ENCODE data around the gene CHCHD10.

The CHCHD10 gene

DNA sequence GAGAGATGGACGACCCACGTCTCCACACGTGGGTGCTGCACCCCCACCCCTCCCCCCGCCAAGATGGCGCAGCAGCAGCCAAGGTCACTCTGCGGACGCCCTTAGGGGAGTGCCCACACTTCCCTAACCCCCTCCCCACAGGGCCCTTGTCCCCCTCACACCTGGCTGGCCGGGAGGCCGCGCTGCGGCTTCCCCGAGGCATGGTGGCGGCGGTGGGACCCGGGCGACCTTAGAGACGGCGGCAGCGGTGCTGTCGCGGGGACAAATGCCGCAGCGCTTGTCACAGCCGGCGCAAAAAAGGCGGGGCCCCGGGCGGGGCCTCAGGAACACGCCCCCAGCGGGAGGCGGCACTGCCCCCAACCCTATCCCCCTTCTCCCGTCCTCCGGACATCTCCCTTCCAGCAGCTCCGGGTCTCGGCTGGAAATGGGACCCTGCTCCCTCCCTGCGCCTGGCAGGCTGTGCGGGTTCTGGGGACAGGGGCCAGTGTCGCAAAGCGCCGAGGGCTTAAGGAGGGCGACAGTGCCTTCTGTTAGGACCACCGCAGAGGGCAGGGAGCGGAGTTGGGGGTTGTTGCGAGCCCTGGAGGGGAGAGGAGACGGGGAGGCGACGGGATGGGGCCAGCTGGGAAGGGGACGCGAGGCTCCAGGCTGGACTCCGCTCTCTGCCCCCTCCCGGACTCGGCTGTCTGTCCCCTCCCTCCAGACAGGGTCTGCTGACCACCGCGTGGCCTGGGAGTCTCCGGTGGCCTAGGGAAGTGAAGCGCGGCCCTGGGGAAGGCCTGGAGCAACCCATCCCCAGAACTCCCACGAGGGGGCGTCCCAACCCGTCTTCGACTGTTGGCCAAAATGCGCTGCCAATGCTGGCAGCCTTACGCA lies at the start of gene CHCHD10:
TSS of gene CHCHD10 (minus strand) at position 300 of the 876 bp plus-strand sequence. CDS start at position 202, 98 bp downstream.
- peak; percentile 54 to 77 (median 68) for DNase-seq (ENCODE audit: low read depth in 2 of 3, low spot score in 1 of 3)

DNA sequence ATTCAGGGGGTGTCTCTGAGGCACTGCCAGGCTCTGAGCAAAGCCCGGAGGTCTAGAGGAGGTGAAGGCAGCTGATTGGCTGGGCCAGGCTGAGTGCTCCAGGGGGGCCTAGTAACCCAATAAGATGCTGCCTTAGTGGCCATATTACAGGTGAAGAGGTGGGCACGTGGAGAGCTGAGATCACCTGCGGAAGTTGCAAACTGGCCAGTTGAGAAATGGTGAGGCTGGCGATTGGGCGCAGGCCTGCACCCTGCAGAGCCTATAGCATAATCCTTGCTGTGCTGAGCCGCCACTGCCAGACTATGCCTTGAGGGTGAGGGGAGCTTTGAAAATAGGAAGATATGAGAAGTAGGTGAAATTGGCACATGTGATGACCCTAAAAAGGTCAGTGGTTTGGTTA lies 49.4 kb upstream of the CHCHD10 start:
- DNase-seq (ENCODE audit: low read depth in 2 of 3, low spot score in 1 of 3) = no peak

GRCh38 chr22:23816156-23816976 lies 48.6 kb upstream of the CHCHD10 start:
- DNase-seq (ENCODE audit: low read depth in 2 of 3, low spot score in 1 of 3) = no peak

DNA sequence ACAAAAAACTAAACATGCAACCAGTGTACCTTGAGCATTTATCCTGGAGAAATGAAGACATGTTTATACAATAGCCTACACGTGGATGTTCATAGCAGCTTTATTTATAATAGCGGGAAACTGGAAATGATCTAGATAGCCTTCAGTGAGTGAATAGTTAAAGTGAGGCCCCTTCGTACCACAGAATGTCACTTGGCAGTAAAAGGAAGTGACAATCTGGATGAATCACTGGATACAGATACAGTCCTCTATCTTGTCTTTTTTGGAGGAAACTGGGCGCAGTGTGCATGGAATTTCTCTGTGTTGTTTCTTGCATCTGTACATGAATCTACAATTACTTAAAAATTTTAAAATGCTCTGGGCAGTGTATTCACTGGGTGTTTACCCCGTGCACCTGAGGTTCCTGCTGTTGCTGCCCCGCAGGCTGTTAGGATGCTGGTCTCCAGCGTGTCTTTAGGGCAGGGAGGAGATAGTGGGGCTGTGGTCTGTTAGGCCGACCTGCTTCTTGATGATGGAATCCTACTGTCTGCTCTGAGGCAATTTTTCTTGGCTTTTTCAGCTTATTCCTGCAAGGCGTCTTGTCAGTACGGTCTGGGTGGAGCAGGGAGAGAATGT lies 47.9 kb upstream of the CHCHD10 start:
- no peak for DNase-seq (ENCODE audit: low read depth in 2 of 3, low spot score in 1 of 3)

DNA sequence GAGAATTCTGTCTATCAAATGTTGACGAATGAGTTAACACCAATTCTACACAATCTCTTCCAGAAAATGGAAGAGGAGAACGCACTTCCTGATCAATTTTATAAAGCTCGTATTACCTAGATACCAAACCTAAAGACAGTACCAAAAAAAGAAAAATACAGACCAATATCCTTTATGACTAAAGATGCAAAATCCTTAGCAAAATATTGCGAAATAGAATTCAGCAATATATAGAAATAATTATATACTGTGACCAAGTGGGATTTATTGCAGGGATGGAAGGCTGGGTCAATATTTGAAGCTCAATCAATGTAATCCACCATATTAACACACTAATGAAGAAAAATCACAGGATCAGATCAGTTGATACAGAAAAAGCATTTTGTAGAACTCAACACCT lies 44.6 kb upstream of the CHCHD10 start:
- DNase-seq (ENCODE audit: low read depth in 2 of 3, low spot score in 1 of 3) = no peak

DNA sequence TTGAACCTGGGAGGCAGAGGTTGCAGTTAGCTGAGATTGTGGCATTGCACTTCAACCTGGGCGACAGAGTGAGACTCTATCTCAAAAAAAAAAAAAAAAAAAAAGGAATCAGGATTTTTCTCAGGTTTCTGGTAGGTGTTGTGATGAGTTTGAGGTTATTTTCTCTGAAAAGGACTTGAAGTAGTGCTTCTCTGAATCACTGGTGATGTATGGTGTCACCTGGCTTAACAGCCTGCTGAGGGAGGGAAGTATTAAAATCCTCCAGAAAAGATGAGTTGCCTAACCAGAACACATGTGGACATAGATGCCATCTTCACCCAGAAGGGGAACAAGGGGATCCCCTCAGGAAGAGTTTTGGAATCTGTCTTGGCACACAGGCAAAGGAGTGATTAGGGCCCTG lies 39.1 kb upstream of the CHCHD10 start:
- DNase-seq (ENCODE audit: low read depth in 2 of 3, low spot score in 1 of 3) = no peak

DNA sequence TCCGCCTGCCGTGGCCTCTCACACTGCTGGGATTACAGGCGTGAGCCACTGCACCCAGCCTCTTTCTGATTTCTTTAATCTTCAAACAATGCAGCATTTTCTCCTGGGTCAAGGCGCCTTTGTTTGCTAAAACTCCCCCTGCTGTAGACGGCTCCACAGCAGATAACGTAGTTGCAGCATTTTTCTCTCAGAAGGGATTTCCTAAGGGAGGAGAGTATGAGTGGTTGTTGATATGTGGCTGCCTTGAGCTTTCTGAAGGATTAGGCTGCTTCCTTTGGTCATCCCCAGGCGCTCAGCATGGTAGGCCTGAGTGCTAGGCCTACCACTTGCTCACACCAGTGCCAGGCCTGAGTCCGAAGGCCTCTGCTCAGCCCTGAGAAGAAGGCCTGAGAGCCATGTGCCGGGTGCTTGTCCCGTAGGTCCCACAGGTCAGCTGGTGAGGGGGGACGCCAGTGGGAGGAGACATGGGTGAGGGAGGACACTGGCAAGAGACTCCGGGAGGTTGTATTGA lies 37.1 kb upstream of the CHCHD10 start:
- DNase-seq (ENCODE audit: low read depth in 2 of 3, low spot score in 1 of 3) = no peak

GRCh38 chr22:23803001-23803819 lies 35.4 kb upstream of the CHCHD10 start:
- DNase-seq (ENCODE audit: low read depth in 2 of 3, low spot score in 1 of 3) = no peak

- no peak for DNase-seq (ENCODE audit: low read depth in 2 of 3, low spot score in 1 of 3)
Observed at GRCh38 chr22:23801886-23802377, 34.2 kb upstream of the CHCHD10 start.

DNA sequence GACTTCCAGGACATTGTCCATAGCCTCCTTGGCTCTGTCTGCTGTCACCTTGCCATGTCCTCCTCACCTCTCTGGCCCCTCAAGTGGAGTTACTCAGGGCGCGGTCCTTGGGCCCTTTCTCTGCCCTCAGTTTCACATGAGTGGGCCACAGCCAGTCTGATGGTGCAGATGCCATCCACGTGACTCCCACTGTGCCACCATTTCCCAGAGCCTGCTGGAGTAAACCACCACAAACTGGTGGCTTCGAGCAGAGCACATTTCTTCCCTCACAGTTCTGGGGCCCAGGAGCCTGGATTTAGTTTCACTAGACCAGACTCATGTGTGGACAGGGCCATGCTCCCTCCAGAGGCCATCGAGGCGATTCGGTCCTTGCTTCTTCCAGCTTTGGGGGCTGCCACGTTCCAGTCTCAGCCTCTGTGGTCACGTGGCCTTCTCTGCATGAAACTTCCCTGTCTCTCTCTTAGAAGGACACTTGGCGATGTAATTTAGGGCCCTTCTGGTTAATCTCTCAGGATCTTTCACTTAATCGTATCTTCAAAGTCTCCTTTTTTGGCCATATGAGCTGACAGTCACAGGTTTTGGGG lies 33.6 kb upstream of the CHCHD10 start:
- DNase-seq (ENCODE audit: low read depth in 2 of 3, low spot score in 1 of 3) = no peak

DNA sequence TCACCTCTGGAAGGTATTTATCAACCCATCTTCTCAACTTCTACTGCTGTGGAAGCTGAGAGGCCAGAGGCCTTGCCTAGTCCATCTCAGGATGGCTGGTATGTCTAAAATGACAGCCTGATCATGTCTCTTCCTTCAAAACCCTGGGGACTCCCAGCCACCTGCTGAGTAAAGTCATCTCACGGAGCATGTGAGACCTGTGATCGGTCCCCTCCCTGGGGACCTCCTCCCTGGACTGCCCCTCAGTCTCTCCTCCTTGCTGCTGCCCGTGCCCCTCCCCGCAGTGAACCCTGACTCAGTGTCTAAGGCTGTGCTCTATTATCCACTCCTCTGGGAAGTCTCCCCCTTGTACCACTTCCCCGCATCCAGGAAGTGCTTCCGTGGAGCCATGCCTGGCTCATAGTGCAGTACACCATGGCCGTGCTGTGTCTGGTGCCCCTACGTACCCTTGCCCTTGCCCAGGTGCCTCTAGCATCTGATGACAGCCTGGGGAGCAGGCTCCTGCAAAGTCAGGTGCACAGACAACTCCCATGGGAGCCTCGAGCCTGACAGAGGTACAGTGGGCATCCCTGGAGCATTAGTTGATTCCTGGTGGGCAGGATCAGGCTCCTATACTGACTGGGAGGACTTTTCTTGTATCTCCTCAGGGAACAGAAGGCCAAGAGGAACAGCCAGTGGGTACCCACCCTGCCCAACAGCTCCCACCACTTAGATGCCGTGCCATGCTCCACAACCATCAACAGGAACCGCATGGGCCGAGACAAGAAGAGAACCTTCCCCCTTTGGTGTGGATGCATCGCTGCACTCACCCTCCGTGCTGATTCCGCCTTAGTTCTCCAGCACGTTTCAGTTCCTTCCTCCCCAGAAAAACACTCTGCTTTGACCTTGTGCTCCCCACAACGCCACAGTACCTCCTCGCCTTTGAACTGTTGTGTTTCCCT lies 32.8 kb upstream of the CHCHD10 start:
- no peak for DNase-seq (ENCODE audit: low read depth in 2 of 3, low spot score in 1 of 3)

- DNase-seq (ENCODE audit: low read depth in 2 of 3, low spot score in 1 of 3) = no peak
Observed at GRCh38 chr22:23796461-23796860, 28.7 kb upstream of the CHCHD10 start.

GRCh38 chr22:23793326-23793725 lies 25.6 kb upstream of the CHCHD10 start:
- no peak for DNase-seq (ENCODE audit: low read depth in 2 of 3, low spot score in 1 of 3)

DNA sequence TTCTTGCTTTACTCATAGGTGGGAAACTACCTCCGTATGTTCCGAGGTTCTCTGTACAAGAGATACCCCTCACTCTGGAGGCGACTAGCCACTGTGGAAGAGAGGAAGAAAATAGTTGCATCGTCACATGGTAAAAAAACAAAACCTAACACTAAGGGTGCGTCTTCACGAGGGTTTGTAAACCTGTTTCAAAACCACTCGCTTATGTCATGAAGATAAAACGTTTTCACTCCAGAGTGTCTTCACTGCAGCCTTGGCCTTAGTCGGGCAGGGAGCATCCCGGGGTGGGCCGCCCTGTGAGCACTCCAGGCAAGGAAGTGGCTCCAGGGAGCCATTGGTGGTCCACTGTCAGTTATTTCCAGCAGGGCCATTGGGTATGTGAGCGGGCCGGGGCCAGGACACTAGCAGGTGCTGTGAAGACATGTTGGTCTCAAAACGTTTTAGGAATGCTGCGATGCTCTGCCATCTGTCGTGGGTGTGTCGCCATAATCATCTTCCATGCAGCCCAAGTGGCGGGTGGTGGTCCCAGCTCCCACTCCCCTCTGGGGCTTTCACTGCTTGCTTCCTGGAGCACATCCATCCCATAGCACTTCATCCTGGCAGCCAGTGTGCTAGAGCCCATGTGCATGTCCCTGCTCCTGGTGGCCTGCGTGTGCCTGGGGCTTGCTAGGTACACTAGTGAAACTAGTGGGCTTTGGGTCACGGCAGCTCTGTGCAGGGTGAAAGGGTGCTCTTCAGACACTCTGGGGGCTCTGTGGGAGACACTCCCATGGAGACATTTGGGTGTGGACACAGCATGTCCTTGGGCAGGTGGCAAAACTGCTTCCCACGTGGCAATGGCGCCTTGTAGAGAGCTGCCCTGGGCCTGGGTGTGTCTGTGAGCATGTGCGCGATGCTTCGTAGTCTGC lies 24.2 kb upstream of the CHCHD10 start:
- DNase-seq (ENCODE audit: low read depth in 2 of 3, low spot score in 1 of 3) = no peak

DNA sequence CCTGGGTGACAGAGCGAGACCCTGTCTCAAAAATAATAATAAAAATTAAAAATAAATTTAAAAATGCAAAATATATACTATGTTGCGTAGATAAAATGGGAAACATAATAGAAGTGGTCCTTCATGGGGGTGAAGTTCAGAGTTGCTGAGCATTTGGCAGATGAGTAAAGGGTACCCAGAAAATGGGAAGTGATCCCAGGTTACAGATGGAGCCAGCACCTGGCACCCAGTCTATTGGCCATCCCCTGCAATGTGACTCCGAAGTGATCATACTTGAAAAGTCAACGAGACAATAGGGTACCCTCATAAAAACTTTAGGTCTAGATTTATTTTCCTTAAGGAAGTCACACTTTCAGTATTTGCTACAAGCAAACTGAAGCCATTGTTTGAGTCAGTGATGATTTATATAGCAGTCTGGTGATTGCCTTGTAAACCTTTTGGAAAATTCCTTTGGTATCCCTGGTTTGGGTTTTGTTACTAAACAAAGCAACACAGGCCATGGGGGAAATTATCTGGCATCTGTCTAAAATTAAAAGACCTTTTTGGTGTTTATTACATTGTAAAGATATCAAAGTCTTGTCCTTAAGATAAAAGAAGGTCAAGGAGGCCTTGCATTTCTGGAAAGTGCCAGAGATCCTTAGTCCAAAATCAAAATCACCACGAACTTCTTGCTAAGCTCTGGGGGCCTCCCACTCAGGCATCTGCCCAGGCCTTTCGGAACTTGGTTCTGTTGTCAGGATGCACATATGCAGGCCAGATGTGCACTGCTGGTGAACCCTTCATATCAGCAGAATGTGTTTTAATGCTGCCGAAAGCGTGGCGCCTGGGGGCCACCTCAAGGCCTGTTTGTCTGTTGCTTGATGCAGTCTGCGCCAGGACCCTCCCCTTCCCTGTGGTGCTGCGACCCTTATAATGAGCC lies 23.3 kb upstream of the CHCHD10 start:
- no peak for DNase-seq (ENCODE audit: low read depth in 2 of 3, low spot score in 1 of 3)

GRCh38 chr22:23789638-23790037 lies 21.9 kb upstream of the CHCHD10 start:
- DNase-seq (ENCODE audit: low read depth in 2 of 3, low spot score in 1 of 3) = no peak

- DNase-seq (ENCODE audit: low read depth in 2 of 3, low spot score in 1 of 3) = no peak
Observed at GRCh38 chr22:23789121-23789520, 21.3 kb upstream of the CHCHD10 start.
